GM12878 (cell line): ENCODE data around the gene EXOSC1. TPM values are rescaled to one million over a fixed set of nuclear protein-coding genes. Genes with fewer than 3 reads are reported as not detected.
A peak's percentile ranks its signal among the peaks of the same experiment; 100 is the strongest.

Source experiments
- BRCA1 ChIP-seq: IDR thresholded peaks from 2 replicates; pipeline ENCODE4 v1.6.1; 2011; ENCODE audit warnings: low read depth, low read length, improper control_type of control experiment
- CREB1 ChIP-seq: IDR thresholded peaks from 2 replicates; pipeline ENCODE4 v1.6.1; 2012; ENCODE audit warnings: low read depth, mild to moderate bottlenecking, inconsistent platforms
- CREM ChIP-seq: IDR thresholded peaks from 2 replicates; pipeline ENCODE4 v1.6.1; 2014; ENCODE audit warnings: antibody characterized with exemption, low read depth
- EED ChIP-seq: sonication (generic); IDR thresholded peaks from 2 replicates; pipeline ENCODE4 v1.6.1; 2016; ENCODE audit warnings: antibody characterized with exemption, low read depth
- FOXK2 ChIP-seq: fragments of 450-650 bp; IDR thresholded peaks from 2 replicates; pipeline ENCODE4 v1.6.1; 2017; ENCODE audit warnings: mild to moderate bottlenecking, moderate library complexity
- GABPA ChIP-seq: IDR thresholded peaks from 2 replicates; pipeline ENCODE4 v1.6.1; 2014; ENCODE audit warnings: antibody characterized with exemption, low read depth, mild to moderate bottlenecking, inconsistent platforms
- IKZF2 ChIP-seq, 2 experiments: fragments of 450-650 bp; IDR thresholded peaks; 2 replicates each; pipeline ENCODE4 v1.6.1; 2017; ENCODE audit warnings: mild to moderate bottlenecking in 2 of 2, moderate library complexity in 2 of 2
- LARP7 ChIP-seq: fragments of 450-650 bp; IDR thresholded peaks from 2 replicates; pipeline ENCODE4 v1.6.1; 2017; ENCODE audit warnings: mild to moderate bottlenecking
- MYC ChIP-seq: IDR thresholded peaks from 2 replicates; pipeline ENCODE4 v1.6.1; 2011; ENCODE audit warnings: mild to moderate bottlenecking, low read length, moderate library complexity, inconsistent platforms; ENCODE audit not compliant: insufficient read depth, insufficient replicate concordance, insufficient read length, severe bottlenecking
- NBN ChIP-seq: fragments of 450-650 bp; IDR thresholded peaks from 2 replicates; pipeline ENCODE4 v1.6.1; 2016
- NR2C1 ChIP-seq: fragments of 450-650 bp; IDR thresholded peaks from 2 replicates; pipeline ENCODE4 v1.6.1; 2017; ENCODE audit warnings: antibody characterized with exemption, mild to moderate bottlenecking, moderate library complexity
- POLR2A ChIP-seq: IDR thresholded peaks from 2 replicates; pipeline ENCODE4 v1.6.1; 2011; ENCODE audit warnings: low read depth, mild to moderate bottlenecking, low read length
- POLR2AphosphoS5 ChIP-seq: IDR thresholded peaks from 2 replicates; pipeline ENCODE4 v1.6.1; 2011; ENCODE audit warnings: mild to moderate bottlenecking, low read length, inconsistent platforms
- RAD51 ChIP-seq: fragments of 450-650 bp; IDR thresholded peaks from 2 replicates; pipeline ENCODE4 v1.6.1; 2016; ENCODE audit warnings: moderate library complexity, mild to moderate bottlenecking, inconsistent platforms
- SPI1 ChIP-seq: IDR thresholded peaks from 2 replicates; pipeline ENCODE4 v1.6.1; 2011; ENCODE audit warnings: low read depth, mild to moderate bottlenecking, low read length, moderate library complexity, borderline replicate concordance; ENCODE audit not compliant: insufficient read depth
- TAF1 ChIP-seq: IDR thresholded peaks from 2 replicates; pipeline ENCODE4 v1.6.1; 2011; ENCODE audit warnings: mild to moderate bottlenecking, low read depth, low read length, borderline replicate concordance
- ZNF384 ChIP-seq: IDR thresholded peaks from 2 replicates; pipeline ENCODE4 v1.6.1; 2012; ENCODE audit warnings: low read depth, mild to moderate bottlenecking, low read length, improper control_type of control experiment, borderline replicate concordance
- polyA plus RNA-seq, 11 experiments: library from polyadenylated mRNA; depleted of rRNA in 4 of 11; unstranded in 6 of 11; stranded (reverse) in 5 of 11; fragments of >200 nt; fragmentation: Nextera tagmentation in 4 of 11; fragmentation: Illumina TruSeq in 1 of 11; extraction: Ambion mirVana in 4 of 11; extraction: Trizol in 1 of 11; gene quantifications; 1 replicate in 1 of 11; 2 replicates in 10 of 11; pipeline versions ENCODE4 v1.2.1 to v1.2.3, GENCODE V29; 2011 to 2016; ENCODE audit warnings: inconsistent platforms in 2 of 11, missing spikeins in 2 of 11, low read depth in 1 of 11
- total RNA-seq, 4 experiments: library from RNA; depleted of rRNA in 3 of 4; stranded (reverse); fragments of >200 nt in 3 of 4; fragmentation: Illumina TruSeq in 1 of 4; extraction: Trizol in 1 of 4; gene quantifications; 2 replicates each; pipeline versions ENCODE4 v1.2.1 to v1.2.3, GENCODE V29; 2013 to 2021
- TF ChIP-seq, protein P1 (sequence below): fragments of 450-650 bp; IDR thresholded peaks from 2 replicates; pipeline ENCODE4 v1.6.1; 2017; ENCODE audit warnings: mild to moderate bottlenecking
- TF ChIP-seq, protein P2 (sequence below): IDR thresholded peaks from 2 replicates; pipeline ENCODE4 v1.6.1; 2011; ENCODE audit warnings: borderline replicate concordance, low read depth, mild to moderate bottlenecking, moderate library complexity, mixed read lengths, low read length; ENCODE audit not compliant: insufficient read depth; ENCODE audit errors: extremely low read length
- TF ChIP-seq, protein P3 (sequence below): fragments of 450-650 bp; formaldehyde crosslinking; IDR thresholded peaks from 2 replicates; pipeline ENCODE4 v1.4.0; 2022; ENCODE audit warnings: mild to moderate bottlenecking, moderate library complexity

Gene EXOSC1
- total and polyA plus RNA-seq, 10 of the 15 experiments (the other 5 are each of a cell fraction or from before 2014, with no cell fraction given): 43.4 to 121 (median 75.1) TPM

DNA sequence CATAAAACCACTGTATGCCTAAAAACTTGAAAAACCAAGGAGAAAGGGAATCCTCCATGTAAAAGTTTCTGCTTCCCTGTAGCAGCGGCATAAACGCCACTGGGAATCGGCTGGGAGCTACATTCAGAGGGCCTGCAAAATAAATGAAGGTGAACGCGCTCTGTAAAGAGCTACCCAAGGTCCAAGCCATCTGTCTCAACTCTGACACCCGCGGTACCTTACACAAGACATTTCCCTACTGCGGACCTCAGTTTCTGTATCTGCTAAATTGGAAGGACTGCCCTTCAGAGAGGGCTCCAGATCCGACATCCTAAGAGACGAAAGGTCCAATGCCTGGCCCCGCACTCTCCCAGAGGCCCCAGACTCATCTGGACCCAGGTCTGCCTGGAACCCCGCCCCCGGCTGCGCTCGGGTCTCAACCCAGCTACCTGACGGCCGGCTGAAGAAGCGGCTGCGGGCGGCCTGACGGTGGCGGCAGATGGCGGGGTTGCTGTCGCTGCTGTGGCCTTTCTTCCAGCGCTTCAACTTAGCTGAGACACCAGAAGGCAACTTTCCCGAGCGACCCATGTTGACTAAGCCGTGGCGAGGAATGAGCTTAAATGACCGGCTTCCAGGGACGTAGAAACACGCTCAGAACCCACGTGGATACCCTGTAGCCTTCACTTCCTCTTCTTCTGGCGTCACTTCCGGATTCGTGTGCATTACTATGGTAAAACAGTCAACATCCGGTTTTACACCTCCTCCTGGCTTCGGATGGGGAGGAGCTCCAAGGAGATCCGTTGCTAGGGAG is 44.9 kb downstream of the EXOSC1 start, which contains the start of gene RRP12 (continued):
- TF ChIP-seq POLR2AphosphoS5 (peak; percentile 94), ZNF384 (no peak), POLR2A (peak; percentile 77), SPI1 (peak; percentile 91), BRCA1 (no peak), IKZF2 (IDR thresholded peaks at IDR 0.05) (no peak), TAF1 (peak; percentile 68; the same call in 1 of the 2 replicates), MYC (peak; percentile 78), EED (0 out of 2 replicates have a peak, but pooled peaks have one; percentile 42), FOXK2 (peak; percentile 87), CREB1 (peak; percentile 98), GABPA (peak; percentile 95), CREM (peak; percentile 97), NBN (peak; percentile 84; the same call in 1 of the 2 replicates), RAD51 (peak; percentile 69; the same call in 1 of the 2 replicates), NR2C1 (peak; percentile 46; the same call in 1 of the 2 replicates), LARP7 (no peak)
- TF ChIP-seq, protein P1, sequence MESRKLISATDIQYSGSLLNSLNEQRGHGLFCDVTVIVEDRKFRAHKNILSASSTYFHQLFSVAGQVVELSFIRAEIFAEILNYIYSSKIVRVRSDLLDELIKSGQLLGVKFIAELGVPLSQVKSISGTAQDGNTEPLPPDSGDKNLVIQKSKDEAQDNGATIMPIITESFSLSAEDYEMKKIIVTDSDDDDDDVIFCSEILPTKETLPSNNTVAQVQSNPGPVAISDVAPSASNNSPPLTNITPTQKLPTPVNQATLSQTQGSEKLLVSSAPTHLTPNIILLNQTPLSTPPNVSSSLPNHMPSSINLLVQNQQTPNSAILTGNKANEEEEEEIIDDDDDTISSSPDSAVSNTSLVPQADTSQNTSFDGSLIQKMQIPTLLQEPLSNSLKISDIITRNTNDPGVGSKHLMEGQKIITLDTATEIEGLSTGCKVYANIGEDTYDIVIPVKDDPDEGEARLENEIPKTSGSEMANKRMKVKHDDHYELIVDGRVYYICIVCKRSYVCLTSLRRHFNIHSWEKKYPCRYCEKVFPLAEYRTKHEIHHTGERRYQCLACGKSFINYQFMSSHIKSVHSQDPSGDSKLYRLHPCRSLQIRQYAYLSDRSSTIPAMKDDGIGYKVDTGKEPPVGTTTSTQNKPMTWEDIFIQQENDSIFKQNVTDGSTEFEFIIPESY: no peak
- TF ChIP-seq, protein P2, sequence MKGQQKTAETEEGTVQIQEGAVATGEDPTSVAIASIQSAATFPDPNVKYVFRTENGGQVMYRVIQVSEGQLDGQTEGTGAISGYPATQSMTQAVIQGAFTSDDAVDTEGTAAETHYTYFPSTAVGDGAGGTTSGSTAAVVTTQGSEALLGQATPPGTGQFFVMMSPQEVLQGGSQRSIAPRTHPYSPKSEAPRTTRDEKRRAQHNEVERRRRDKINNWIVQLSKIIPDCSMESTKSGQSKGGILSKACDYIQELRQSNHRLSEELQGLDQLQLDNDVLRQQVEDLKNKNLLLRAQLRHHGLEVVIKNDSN: peak; percentile 63
- TF ChIP-seq, protein P3, sequence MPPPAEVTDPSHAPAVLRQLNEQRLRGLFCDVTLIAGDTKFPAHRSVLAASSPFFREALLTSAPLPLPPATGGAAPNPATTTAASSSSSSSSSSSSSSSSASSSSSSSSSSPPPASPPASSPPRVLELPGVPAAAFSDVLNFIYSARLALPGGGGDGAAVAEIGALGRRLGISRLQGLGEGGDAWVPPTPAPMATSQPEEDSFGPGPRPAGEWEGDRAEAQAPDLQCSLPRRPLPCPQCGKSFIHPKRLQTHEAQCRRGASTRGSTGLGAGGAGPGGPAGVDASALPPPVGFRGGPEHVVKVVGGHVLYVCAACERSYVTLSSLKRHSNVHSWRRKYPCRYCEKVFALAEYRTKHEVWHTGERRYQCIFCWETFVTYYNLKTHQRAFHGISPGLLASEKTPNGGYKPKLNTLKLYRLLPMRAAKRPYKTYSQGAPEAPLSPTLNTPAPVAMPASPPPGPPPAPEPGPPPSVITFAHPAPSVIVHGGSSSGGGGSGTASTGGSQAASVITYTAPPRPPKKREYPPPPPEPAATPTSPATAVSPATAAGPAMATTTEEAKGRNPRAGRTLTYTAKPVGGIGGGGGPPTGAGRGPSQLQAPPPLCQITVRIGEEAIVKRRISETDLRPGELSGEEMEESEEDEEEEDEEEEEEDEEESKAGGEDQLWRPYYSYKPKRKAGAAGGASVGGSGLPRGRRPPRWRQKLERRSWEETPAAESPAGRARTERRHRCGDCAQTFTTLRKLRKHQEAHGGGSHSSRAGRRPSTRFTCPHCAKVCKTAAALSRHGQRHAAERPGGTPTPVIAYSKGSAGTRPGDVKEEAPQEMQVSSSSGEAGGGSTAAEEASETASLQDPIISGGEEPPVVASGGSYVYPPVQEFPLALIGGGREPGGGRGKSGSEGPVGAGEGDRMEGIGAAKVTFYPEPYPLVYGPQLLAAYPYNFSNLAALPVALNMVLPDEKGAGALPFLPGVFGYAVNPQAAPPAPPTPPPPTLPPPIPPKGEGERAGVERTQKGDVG (CRISPR knock-in tag): no peak
- TF ChIP-seq, all 136 proteins: peak for 36
